Calu3 (cell line): ENCODE data around the gene TTBK2. TPM values are rescaled to one million over a fixed set of nuclear protein-coding genes. Genes with fewer than 3 reads are reported as not detected.

Experiments used
- BruUV-seq: library from RNA; stranded (reverse); fragments of 400-500 nt; replicated peaks from 2 replicates; lab custom pipeline; 2021; lab: Mats Ljungman, UMichigan
- CTCF ChIA-PET: fragments of 300-600 bp; sonication (Branson Sonifier 250); formaldehyde crosslinking; loops from one replicate; lab custom pipeline; 2022; ENCODE audit warnings: antibody characterized with exemption; lab: Charles Lee
- DNase-seq: peaks from one replicate; pipeline ENCODE4 v3.0.0; 2022
- H3K27ac Mint-ChIP-seq: one replicate; pipeline ENCODE4 v1.8.0; 2022; ENCODE audit warnings: mixed read lengths; ENCODE audit not compliant: unreplicated experiment
- H3K27me3 Mint-ChIP-seq: one replicate; pipeline ENCODE4 v1.8.0; 2022; ENCODE audit warnings: mixed read lengths; ENCODE audit not compliant: unreplicated experiment
- H3K36me3 Mint-ChIP-seq: one replicate; pipeline ENCODE4 v1.8.0; 2022; ENCODE audit warnings: mild to moderate bottlenecking, moderate library complexity, mixed read lengths; ENCODE audit not compliant: insufficient read depth, unreplicated experiment
- H3K4me1 Mint-ChIP-seq: one replicate; pipeline ENCODE4 v1.8.0; 2022; ENCODE audit warnings: mild to moderate bottlenecking, low read depth, mixed read lengths; ENCODE audit not compliant: unreplicated experiment
- H3K4me3 Mint-ChIP-seq: one replicate; pipeline ENCODE4 v1.8.0; 2022; ENCODE audit warnings: mild to moderate bottlenecking, low read depth, moderate library complexity, mixed read lengths; ENCODE audit not compliant: unreplicated experiment
- H3K9me3 Mint-ChIP-seq: one replicate; pipeline ENCODE4 v1.8.0; 2022; ENCODE audit warnings: low read depth, mixed read lengths; ENCODE audit not compliant: unreplicated experiment
- CTCF ChIP-seq: fragments of 200-600 bp; IDR thresholded peaks from one replicate; pipeline ENCODE4 v1.8.0; 2022; ENCODE audit warnings: antibody characterized with exemption; ENCODE audit not compliant: unreplicated experiment
- intact Hi-C: fragments of 100-400 bp; cut with micrococcal nuclease; formaldehyde crosslinking; loops from one replicate; pipeline ENCODE4 v1.10.0; 2022; ENCODE audit not compliant: unreplicated experiment
- total RNA-seq: library from RNA; stranded (reverse); gene quantifications from 2 replicates; pipeline ENCODE4 v1.2.3, GENCODE V29; 2022

TTBK2 gene
- total RNA-seq, 1 experiment from 2014 or later = 5.3 TPM

DNA sequence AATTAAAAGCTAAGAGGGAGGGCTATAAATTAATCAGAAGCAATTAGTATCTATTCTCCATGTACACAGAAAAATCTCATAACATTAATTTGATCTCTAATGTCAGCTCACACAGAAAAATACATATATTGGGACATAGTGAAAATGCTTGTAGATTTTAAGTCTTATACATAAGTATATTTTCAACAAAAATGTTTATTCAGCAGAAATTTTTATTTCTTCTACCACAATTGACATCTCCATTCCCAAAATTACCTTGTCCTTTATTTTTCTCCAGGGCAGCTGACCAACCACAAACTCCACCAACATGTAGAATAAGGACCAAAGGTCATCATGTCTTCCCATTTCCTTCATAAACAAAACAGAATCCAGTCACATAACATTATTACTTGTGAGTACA, 109.1 kb downstream of the TTBK2 start:
- CTCF ChIA-PET = no interaction called here
- no peaks in the 10 kb centered on the region for H3K9me3 Mint-ChIP-seq
- no peaks in the 10 kb centered on the region for H3K27me3 Mint-ChIP-seq
- no peaks in the 10 kb centered on the region for H3K36me3 Mint-ChIP-seq
- no peak overlapping the region for H3K27ac Mint-ChIP-seq
- H3K4me1 Mint-ChIP-seq = no peaks in the 10 kb centered on the region
- no peak for TF ChIP-seq CTCF
- H3K4me3 Mint-ChIP-seq = no peak overlapping the region
- BruUV-seq = no TSS peak
- DNase-seq = no peak
- intact Hi-C loops = no loop called here

GRCh38 chr15:42808913-42809312, 111.7 kb downstream of the TTBK2 start:
- Mint-ChIP-seq H3K27ac (no peak overlapping the region), H3K9me3 (no peaks in the 10 kb centered on the region), H3K27me3 (no peaks in the 10 kb centered on the region), H3K36me3 (no peaks in the 10 kb centered on the region), H3K4me1 (no peaks in the 10 kb centered on the region), H3K4me3 (no peak overlapping the region)
- no peak for DNase-seq
- no TSS peak for BruUV-seq
- intact Hi-C loops = no loop called here
- CTCF ChIA-PET = no interaction called here
- TF ChIP-seq CTCF = no peak

GRCh38 chr15:42805266-42805665, 115.3 kb downstream of the TTBK2 start:
- DNase-seq = no peak
- no TSS peak for BruUV-seq
- no peak for TF ChIP-seq CTCF
- H3K36me3 Mint-ChIP-seq = no peaks in the 10 kb centered on the region
- no peaks in the 10 kb centered on the region for H3K4me1 Mint-ChIP-seq
- no peaks in the 10 kb centered on the region for H3K9me3 Mint-ChIP-seq
- intact Hi-C loops = no loop called here
- no peak overlapping the region for H3K27ac Mint-ChIP-seq
- CTCF ChIA-PET = no interaction called here
- H3K27me3 Mint-ChIP-seq = no peaks in the 10 kb centered on the region
- no peak overlapping the region for H3K4me3 Mint-ChIP-seq

- Mint-ChIP-seq H3K4me3 (no peak overlapping the region), H3K4me1 (no peaks in the 10 kb centered on the region), H3K36me3 (no peaks in the 10 kb centered on the region), H3K27me3 (no peaks in the 10 kb centered on the region), H3K27ac (no peak overlapping the region), H3K9me3 (no peaks in the 10 kb centered on the region)
- no peak for TF ChIP-seq CTCF
- no TSS peak for BruUV-seq
- intact Hi-C loops = no loop called here
- CTCF ChIA-PET = no interaction called here
- DNase-seq = no peak
Measured at GRCh38 chr15:42804739-42805138, 115.8 kb downstream of the TTBK2 start.
